ENCODE measurements around the gene WEE1. TPM values are rescaled to one million over a fixed set of nuclear protein-coding genes. Genes with fewer than 3 reads are reported as not detected.

WEE1 gene
- total and polyA plus RNA-seq, 12 donors: 12.7 to 114 (median 48.7) TPM

GRCh38 chr11:9561279-9561982 lies 12.0 kb upstream of the WEE1 start:
- Histone ChIP-seq H3K4me3 (no peak overlapping the region), H3K36me3 (no peaks in the 10 kb centered on the region), H3K27ac (no peak overlapping the region), H3K9me3 (peaks cover 0 to 28% (median 3%) of the 10 kb centered on the region in 11 donors), H3K4me1 (peaks cover 4 to 18% (median 14%) of the 10 kb centered on the region in 9 donors), H3K27me3 (no peaks in the 10 kb centered on the region)
- TF ChIP-seq CTCF (IDR thresholded peaks at IDR 0.05): no peak
- no peak for ATAC-seq
- intact Hi-C loops (cut with DNase I): no loop called here
- no peak for DNase-seq
- 89 to 94% methylated on average over 2 of the region's 2 CpGs for WGBS, 2 donors

GRCh38 chr11:9562716-9563115 lies 10.8 kb upstream of the WEE1 start:
- DNase-seq: no peak
- Histone ChIP-seq H3K27ac (no peak overlapping the region), H3K36me3 (no peaks in the 10 kb centered on the region), H3K27me3 (no peaks in the 10 kb centered on the region), H3K9me3 (peaks cover 0 to 28% (median 3%) of the 10 kb centered on the region in 11 donors), H3K4me1 (peaks cover 5 to 28% (median 22%) of the 10 kb centered on the region in 9 donors), H3K4me3 (no peak overlapping the region)
- no peak for ATAC-seq
- no peak for TF ChIP-seq CTCF (IDR thresholded peaks at IDR 0.05)
- intact Hi-C loops (cut with DNase I): no loop called here

GRCh38 chr11:9563196-9563730 lies 10.2 kb upstream of the WEE1 start:
- 58 to 64% methylated on average over 1 of the region's 1 CpG for WGBS, 2 donors
- intact Hi-C loops (cut with DNase I): no loop called here
- no peak for DNase-seq
- H3K9me3 ChIP-seq: peaks cover 0 to 28% (median 3%) of the 10 kb centered on the region in 11 donors
- no peak for TF ChIP-seq CTCF (IDR thresholded peaks at IDR 0.05)
- no peak overlapping the region for H3K4me3 ChIP-seq
- peaks cover 5 to 33% (median 24%) of the 10 kb centered on the region in 9 donors for H3K4me1 ChIP-seq
- ATAC-seq: peak in 1 of 8 donors; percentile 28
- peak overlapping the region in 4 of 10 donors; percentile 2 to 90 (median 22) for H3K27ac ChIP-seq
- no peaks in the 10 kb centered on the region for H3K27me3 ChIP-seq
- H3K36me3 ChIP-seq: no peaks in the 10 kb centered on the region

- peak in 1 of 2 donors; percentile 57 for DNase-seq
- peak; percentile 48 to 93 (median 78) for ATAC-seq
Observed at GRCh38 chr11:9565822-9566560, 7.5 kb upstream of the WEE1 start.

More at GRCh38 chr11:9565822-9566560, 7.5 kb upstream of the WEE1 start:
- intact Hi-C loops (cut with DNase I): loop anchor here in 2 of 10 donors (5.0 kb wide), 2 partner anchors 46 to 104 kb away; partner anchors contain the start of gene ZNF143 (in 1 of the 2)
- no peaks in the 10 kb centered on the region for H3K27me3 ChIP-seq
- H3K27ac ChIP-seq: peak overlapping the region; percentile 77 to 94 (median 86)
- H3K4me1 ChIP-seq: peaks cover 9 to 49% (median 39%) of the 10 kb centered on the region in 9 donors
- 12 to 13% methylated on average over 7 of the region's 7 CpGs for WGBS, 2 donors
- no peak for TF ChIP-seq CTCF (IDR thresholded peaks at IDR 0.05)
- H3K4me3 ChIP-seq: no peak overlapping the region
- H3K36me3 ChIP-seq: no peaks in the 10 kb centered on the region
- peaks cover 0 to 12% (median 3%) of the 10 kb centered on the region in 11 donors for H3K9me3 ChIP-seq
